ENCODE data around the gene CATSPER1.
"Not testable (repeated sequence)": the region's sequence is repeated elsewhere in the genome, so short reads cannot be mapped to it uniquely, and the experiment has no call there.

The CATSPER1 gene

DNA sequence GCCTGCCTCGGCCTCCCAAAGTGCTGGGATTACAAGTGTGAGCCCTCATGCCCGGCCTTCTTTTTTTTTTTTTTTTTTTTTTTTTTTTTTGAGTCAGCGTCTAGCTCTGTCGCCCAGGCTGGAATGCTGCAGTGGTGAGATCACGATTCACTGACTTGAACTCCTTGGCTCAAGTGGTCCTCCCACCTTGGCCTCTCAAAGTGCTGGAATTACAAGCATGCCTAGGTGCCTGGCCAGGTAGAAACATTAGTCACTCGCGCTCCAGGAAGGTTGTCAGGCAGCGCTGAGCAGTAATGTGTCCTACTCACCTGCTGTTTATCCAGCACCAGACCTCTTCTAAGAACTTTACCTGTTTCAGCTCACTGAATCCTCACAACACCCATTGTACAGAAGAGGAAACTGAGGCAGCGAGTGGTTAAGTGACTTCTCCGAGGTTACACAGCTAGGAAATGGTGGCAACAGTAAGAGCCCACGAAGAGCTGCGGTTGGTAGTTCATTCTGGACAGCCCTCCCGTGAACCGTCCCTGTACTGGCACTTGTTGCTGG lies 15.0 kb downstream of the CATSPER1 start:
- Histone ChIP-seq H3K9me3 (no peaks in the 10 kb centered on the region), H3K4me3 (no peak overlapping the region), H3K4me1 (no peaks in the 10 kb centered on the region), H3K27me3 (ENCODE audit: low read depth) (no peaks in the 10 kb centered on the region), H3K36me3 (replicated peaks) (peaks cover under 1% of the 10 kb centered on the region)
- in situ Hi-C loops (cut with MboI; ENCODE audit: low sequenced_read_pairs), result no loop called here
- DNase-seq (ENCODE audit: low spot score in 2 of 2), result no peak

DNA sequence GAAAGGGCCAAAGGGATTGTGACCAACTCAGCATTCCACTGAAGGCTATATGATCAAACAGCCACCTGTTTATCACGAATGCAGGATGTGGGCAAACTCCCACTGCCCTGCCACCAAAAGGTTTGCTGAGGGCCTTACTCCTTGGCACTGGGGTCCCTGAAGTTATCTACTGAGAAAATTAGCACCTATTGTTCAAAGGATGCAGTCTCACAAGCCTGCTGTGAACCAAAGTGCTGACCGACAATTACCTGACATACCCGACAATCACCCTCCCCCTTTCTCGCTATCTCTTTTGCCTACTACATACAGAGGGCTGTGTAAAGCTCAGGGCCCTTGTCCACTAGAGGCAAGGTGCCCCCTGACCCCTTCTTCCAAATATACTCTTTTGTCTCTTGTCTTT lies 16.2 kb downstream of the CATSPER1 start:
- H3K4me3 ChIP-seq; DNase-seq (ENCODE audit: low spot score in 2 of 2); H3K4me1 ChIP-seq; H3K27me3 ChIP-seq (ENCODE audit: low read depth); in situ Hi-C loops (cut with MboI; ENCODE audit: low sequenced_read_pairs); H3K9me3 ChIP-seq: not testable (repeated sequence)
- peaks cover 11% of the 10 kb centered on the region for H3K36me3 ChIP-seq (replicated peaks)

GRCh38 chr11:66008468-66009101 lies 17.7 kb downstream of the CATSPER1 start:
- H3K4me3 ChIP-seq, result no peak overlapping the region
- H3K36me3 ChIP-seq (replicated peaks), result peaks cover 24% of the 10 kb centered on the region
- no peaks in the 10 kb centered on the region for H3K4me1 ChIP-seq
- in situ Hi-C loops (cut with MboI; ENCODE audit: low sequenced_read_pairs), result no loop called here
- no peaks in the 10 kb centered on the region for H3K27me3 ChIP-seq (ENCODE audit: low read depth)
- H3K9me3 ChIP-seq, result no peaks in the 10 kb centered on the region
- DNase-seq (ENCODE audit: low spot score in 2 of 2), result peak in 1 of 2 experiments; percentile 53

DNA sequence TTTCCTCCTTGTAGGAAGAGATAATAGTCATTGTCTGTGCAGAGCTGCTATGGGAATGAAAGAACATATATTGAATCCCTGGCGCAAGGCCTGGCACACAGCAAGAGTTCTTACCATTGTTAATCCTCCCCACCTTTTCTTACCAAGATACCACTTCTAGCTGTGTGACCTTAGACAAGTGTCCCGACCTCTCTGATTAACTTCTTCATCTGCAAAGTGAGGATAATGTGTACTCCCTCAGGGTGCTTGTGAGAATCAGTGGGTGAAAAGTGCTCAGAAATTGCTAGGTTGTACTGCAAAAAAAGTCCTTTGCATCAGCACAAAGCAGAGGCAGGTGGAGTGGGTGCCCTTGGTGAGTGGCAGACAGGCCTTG lies 18.2 kb downstream of the CATSPER1 start:
- no peak for DNase-seq (ENCODE audit: low spot score in 2 of 2)
- Histone ChIP-seq H3K4me3 (no peak overlapping the region), H3K4me1 (no peaks in the 10 kb centered on the region), H3K27me3 (ENCODE audit: low read depth) (no peaks in the 10 kb centered on the region), H3K36me3 (replicated peaks) (peaks cover 27% of the 10 kb centered on the region), H3K9me3 (no peaks in the 10 kb centered on the region)
- in situ Hi-C loops (cut with MboI; ENCODE audit: low sequenced_read_pairs), result no loop called here

DNA sequence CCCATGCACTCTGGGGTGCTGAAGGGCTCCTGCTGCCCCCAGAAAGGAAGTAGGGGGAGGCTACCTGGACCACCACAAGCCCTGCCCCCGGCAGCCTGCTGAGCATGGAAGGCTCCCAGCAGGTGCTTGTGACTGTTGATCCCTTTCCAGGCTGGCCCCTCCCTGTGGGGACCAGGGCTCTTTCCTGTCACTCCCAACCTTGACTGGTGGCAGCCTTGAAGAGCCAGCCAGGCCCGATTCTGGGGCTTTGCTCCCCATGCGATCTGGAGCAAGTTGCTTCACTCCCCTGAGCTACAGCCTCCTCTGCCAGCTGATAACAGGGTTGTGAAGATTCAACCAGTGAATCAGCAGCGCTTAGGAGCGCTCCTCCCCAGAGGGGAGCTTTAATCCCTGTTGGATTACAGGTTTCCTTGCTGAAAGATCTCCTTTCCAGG lies 19.1 kb downstream of the CATSPER1 start:
- Histone ChIP-seq H3K27me3 (ENCODE audit: low read depth) (no peaks in the 10 kb centered on the region), H3K4me1 (no peaks in the 10 kb centered on the region), H3K4me3 (no peak overlapping the region), H3K36me3 (replicated peaks) (peaks cover 27% of the 10 kb centered on the region), H3K9me3 (no peaks in the 10 kb centered on the region)
- in situ Hi-C loops (cut with MboI; ENCODE audit: low sequenced_read_pairs), result no loop called here
- no peak for DNase-seq (ENCODE audit: low spot score in 2 of 2)

GRCh38 chr11:66006891-66007176 lies 19.4 kb downstream of the CATSPER1 start:
- no peaks in the 10 kb centered on the region for H3K9me3 ChIP-seq
- H3K36me3 ChIP-seq (replicated peaks), result peaks cover 27% of the 10 kb centered on the region
- no peak for DNase-seq (ENCODE audit: low spot score in 2 of 2)
- in situ Hi-C loops (cut with MboI; ENCODE audit: low sequenced_read_pairs), result no loop called here
- H3K4me1 ChIP-seq, result no peaks in the 10 kb centered on the region
- no peaks in the 10 kb centered on the region for H3K27me3 ChIP-seq (ENCODE audit: low read depth)
- no peak overlapping the region for H3K4me3 ChIP-seq

GRCh38 chr11:66006134-66006890 lies 20.0 kb downstream of the CATSPER1 start:
- no peak overlapping the region for H3K4me3 ChIP-seq
- DNase-seq (ENCODE audit: low spot score in 2 of 2), result no peak
- no peaks in the 10 kb centered on the region for H3K27me3 ChIP-seq (ENCODE audit: low read depth)
- peaks cover 27% of the 10 kb centered on the region for H3K36me3 ChIP-seq (replicated peaks)
- no peaks in the 10 kb centered on the region for H3K4me1 ChIP-seq
- H3K9me3 ChIP-seq, result no peaks in the 10 kb centered on the region
- in situ Hi-C loops (cut with MboI; ENCODE audit: low sequenced_read_pairs), result no loop called here

DNA sequence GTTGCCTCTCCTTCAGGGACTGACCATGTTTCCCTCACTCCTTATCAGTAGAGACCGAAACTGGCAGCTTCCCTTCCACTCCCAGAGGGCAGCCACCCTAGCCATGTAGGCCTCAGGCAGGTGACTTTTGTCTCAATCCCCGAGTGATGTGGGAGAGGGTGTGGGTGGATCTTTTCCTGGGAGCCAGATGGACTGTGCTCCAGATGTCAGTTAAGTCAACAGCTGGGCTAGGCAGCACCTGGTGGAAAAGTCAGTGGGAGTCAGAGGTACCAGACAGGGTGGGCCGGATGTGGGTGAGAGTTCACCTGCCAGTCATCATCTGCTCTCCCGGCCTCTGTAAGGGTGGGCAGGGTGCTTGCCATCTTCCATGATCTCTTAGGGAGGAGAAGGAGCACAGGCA lies 22.1 kb downstream of the CATSPER1 start:
- Histone ChIP-seq H3K36me3 (replicated peaks) (peaks cover 41% of the 10 kb centered on the region), H3K9me3 (no peaks in the 10 kb centered on the region), H3K27me3 (ENCODE audit: low read depth) (no peaks in the 10 kb centered on the region), H3K4me1 (no peaks in the 10 kb centered on the region), H3K4me3 (no peak overlapping the region)
- DNase-seq (ENCODE audit: low spot score in 2 of 2), result no peak
- in situ Hi-C loops (cut with MboI; ENCODE audit: low sequenced_read_pairs), result no loop called here

GRCh38 chr11:66003291-66003690 lies 23.0 kb downstream of the CATSPER1 start:
- no peak for DNase-seq (ENCODE audit: low spot score in 2 of 2)
- no peaks in the 10 kb centered on the region for H3K9me3 ChIP-seq
- in situ Hi-C loops (cut with MboI; ENCODE audit: low sequenced_read_pairs), result no loop called here
- peaks cover 50% of the 10 kb centered on the region for H3K36me3 ChIP-seq (replicated peaks)
- peak overlapping the region; percentile 66 for H3K4me3 ChIP-seq
- H3K4me1 ChIP-seq, result no peaks in the 10 kb centered on the region
- H3K27me3 ChIP-seq (ENCODE audit: low read depth), result no peaks in the 10 kb centered on the region

- no peak for DNase-seq (ENCODE audit: low spot score in 2 of 2)
- H3K27me3 ChIP-seq (ENCODE audit: low read depth), result no peaks in the 10 kb centered on the region
- H3K9me3 ChIP-seq, result no peaks in the 10 kb centered on the region
- H3K4me3 ChIP-seq, result peak overlapping the region; percentile 66
- peaks cover 55% of the 10 kb centered on the region for H3K36me3 ChIP-seq (replicated peaks)
- in situ Hi-C loops (cut with MboI; ENCODE audit: low sequenced_read_pairs), result no loop called here
- H3K4me1 ChIP-seq, result no peaks in the 10 kb centered on the region
Observed at GRCh38 chr11:66002648-66003225, 23.5 kb downstream of the CATSPER1 start.

DNA sequence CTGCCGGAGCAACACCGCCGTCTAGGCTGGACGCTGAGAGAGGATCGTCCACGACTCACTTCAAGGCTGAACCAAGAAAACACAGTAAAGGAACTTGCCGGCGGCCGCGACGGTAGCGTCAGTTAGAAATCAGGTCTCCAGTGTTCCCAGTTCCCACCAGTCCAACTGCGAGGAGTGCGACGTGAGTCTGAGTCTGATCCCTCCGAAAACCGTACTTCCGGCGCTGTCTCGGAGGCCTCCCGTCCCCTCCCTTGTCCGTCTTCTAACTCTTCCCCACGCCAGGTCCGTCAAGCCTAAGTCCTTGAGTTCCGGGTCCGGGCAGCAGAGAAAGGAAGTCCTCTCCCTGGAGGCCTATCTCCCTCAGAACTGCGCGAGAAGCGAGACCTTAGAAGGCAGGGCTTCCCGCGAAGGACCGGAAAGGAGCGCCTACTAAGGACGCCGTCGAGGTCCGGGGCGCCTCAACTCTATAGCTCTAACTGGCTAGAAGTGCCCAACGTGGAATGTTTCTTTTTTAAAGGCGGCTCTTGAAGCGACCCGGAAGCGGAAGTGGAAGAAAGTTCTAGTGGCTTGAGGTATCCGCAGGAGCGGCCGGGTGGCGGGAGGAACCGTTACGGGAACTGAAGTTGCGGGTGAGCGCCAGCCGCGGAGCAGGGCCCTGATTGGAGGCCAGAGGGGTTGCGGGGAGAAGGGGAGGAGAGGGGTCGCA lies 24.2 kb downstream of the CATSPER1 start, which contains the start of the genes BANF1 and EIF1AD:
Gene BANF1, plus strand, starts transcription at position 562 of the 706 bp plus-strand sequence. CDS start 748 bp downstream, outside the sequence.
Gene EIF1AD, minus strand, starts transcription at position 216 of the 706 bp plus-strand sequence. CDS start 1,768 bp downstream, outside the sequence.
- DNase-seq (ENCODE audit: low spot score in 2 of 2), result peak; percentile 95 to 97
- Histone ChIP-seq H3K4me3 (peak within 1 kb of the TSS; percentile 66), H3K27me3 (ENCODE audit: low read depth) (no peaks in the 10 kb centered on the region), H3K4me1 (no peaks in the 10 kb centered on the region), H3K36me3 (replicated peaks) (peaks cover 62% of the 10 kb centered on the region), H3K9me3 (no peaks in the 10 kb centered on the region)
- in situ Hi-C loops (cut with MboI; ENCODE audit: low sequenced_read_pairs), result no loop called here

DNA sequence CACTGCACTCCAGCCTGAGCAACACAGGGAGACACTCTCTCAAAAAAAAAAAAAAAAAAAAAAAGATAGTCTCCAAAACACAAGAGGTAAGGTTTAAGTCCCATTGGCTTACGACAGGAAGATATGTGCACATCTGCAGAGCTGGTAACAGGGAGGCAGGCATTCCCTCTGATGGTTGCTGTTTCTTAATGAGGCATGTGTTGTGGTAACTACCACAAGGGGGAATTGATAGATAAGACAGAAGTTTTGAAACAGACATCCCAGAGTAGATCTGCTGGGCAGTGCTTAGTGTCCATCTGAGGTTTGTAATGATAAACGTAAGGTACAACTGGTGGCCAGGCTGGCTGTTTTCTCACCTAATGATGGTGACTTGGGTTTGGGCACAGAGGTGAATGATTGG lies 29.0 kb downstream of the CATSPER1 start:
- no peak overlapping the region for H3K4me3 ChIP-seq
- H3K27me3 ChIP-seq (ENCODE audit: low read depth), result no peaks in the 10 kb centered on the region
- no peaks in the 10 kb centered on the region for H3K9me3 ChIP-seq
- in situ Hi-C loops (cut with MboI; ENCODE audit: low sequenced_read_pairs), result no loop called here
- peaks cover 36% of the 10 kb centered on the region for H3K36me3 ChIP-seq (replicated peaks)
- no peak for DNase-seq (ENCODE audit: low spot score in 2 of 2)
- no peaks in the 10 kb centered on the region for H3K4me1 ChIP-seq

DNA sequence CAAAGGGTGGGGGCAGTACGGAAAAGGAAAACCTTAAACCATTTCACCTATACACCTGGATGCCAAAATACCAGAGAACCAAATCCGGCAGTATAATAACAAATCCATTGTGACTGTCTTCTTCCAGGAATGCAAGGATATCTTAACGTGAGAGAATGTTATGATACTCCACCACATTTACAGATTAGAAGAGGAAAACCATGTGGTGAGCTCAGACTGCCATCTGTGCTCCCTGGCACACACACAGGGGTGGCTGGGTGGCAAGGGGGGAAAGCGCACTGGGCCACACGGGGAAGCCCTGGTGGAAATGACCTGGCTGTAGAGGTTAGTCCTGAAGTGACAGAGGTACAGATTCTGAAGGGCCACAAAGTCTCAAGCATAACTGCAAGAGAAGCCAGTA lies 34.2 kb downstream of the CATSPER1 start:
- no peak overlapping the region for H3K4me3 ChIP-seq
- no peak for DNase-seq (ENCODE audit: low spot score in 2 of 2)
- H3K4me1 ChIP-seq, result no peaks in the 10 kb centered on the region
- peaks cover 2% of the 10 kb centered on the region; the same call in 1 of the 2 replicates for H3K36me3 ChIP-seq (replicated peaks)
- H3K9me3 ChIP-seq, result no peaks in the 10 kb centered on the region
- in situ Hi-C loops (cut with MboI; ENCODE audit: low sequenced_read_pairs), result no loop called here
- no peaks in the 10 kb centered on the region for H3K27me3 ChIP-seq (ENCODE audit: low read depth)
